ENCODE results near the gene PGA5. TPM values are rescaled to one million over a fixed set of nuclear protein-coding genes. Genes with fewer than 3 reads are reported as not detected.
"Not testable (repeated sequence)": the region's sequence is repeated elsewhere in the genome, so short reads cannot be mapped to it uniquely, and the experiment has no call there.

Gene PGA5
- total RNA-seq (2014; rRNA removed; shearing (Covaris generic)) = not detected in 2 replicates

GRCh38 chr11:61240875-61241274 is at the start of gene PGA5:
Gene PGA5 (plus strand): TSS chr11:61241175. CDS start chr11:61241227, 52 bp downstream.
- DNase-seq (ENCODE audit: low spot score) = not testable (repeated sequence)

GRCh38 chr11:61193596-61193995 is 47.4 kb upstream of the PGA5 start:
- DNase-seq (ENCODE audit: low spot score) = no peak

GRCh38 chr11:61194169-61194671 is 46.8 kb upstream of the PGA5 start:
- no peak for DNase-seq (ENCODE audit: low spot score)

- DNase-seq (ENCODE audit: low spot score) = no peak
Observed at GRCh38 chr11:61194981-61195695, 45.8 kb upstream of the PGA5 start.

GRCh38 chr11:61195719-61196118 is 45.3 kb upstream of the PGA5 start:
- no peak for DNase-seq (ENCODE audit: low spot score)

GRCh38 chr11:61198361-61198760 is 42.6 kb upstream of the PGA5 start:
- DNase-seq (ENCODE audit: low spot score) = no peak

GRCh38 chr11:61198948-61199523 is 41.9 kb upstream of the PGA5 start:
- no peak for DNase-seq (ENCODE audit: low spot score)

- DNase-seq (ENCODE audit: low spot score) = no peak
Observed at GRCh38 chr11:61201476-61201875, 39.5 kb upstream of the PGA5 start.

GRCh38 chr11:61202950-61203746 is 37.8 kb upstream of the PGA5 start, which contains the start of gene PGA3:
Gene PGA3 (plus strand): TSS chr11:61203515. CDS start chr11:61203565, 50 bp downstream.
- DNase-seq (ENCODE audit: low spot score) = not testable (repeated sequence)

- not testable (repeated sequence) for DNase-seq (ENCODE audit: low spot score)
Observed at GRCh38 chr11:61203873-61204272, 37.1 kb upstream of the PGA5 start.

GRCh38 chr11:61204502-61205059 is 36.4 kb upstream of the PGA5 start:
- DNase-seq (ENCODE audit: low spot score) = not testable (repeated sequence)

GRCh38 chr11:61207636-61208310 is 33.2 kb upstream of the PGA5 start:
- DNase-seq (ENCODE audit: low spot score) = not testable (repeated sequence)

- DNase-seq (ENCODE audit: low spot score) = not testable (repeated sequence)
Observed at GRCh38 chr11:61210629-61211028, 30.3 kb upstream of the PGA5 start.

GRCh38 chr11:61211327-61211952 is 29.5 kb upstream of the PGA5 start:
- not testable (repeated sequence) for DNase-seq (ENCODE audit: low spot score)

- DNase-seq (ENCODE audit: low spot score) = not testable (repeated sequence)
Observed at GRCh38 chr11:61212202-61212601, 28.8 kb upstream of the PGA5 start.

- not testable (repeated sequence) for DNase-seq (ENCODE audit: low spot score)
Observed at GRCh38 chr11:61213711-61214324, 27.2 kb upstream of the PGA5 start.

GRCh38 chr11:61218306-61218705 is 22.7 kb upstream of the PGA5 start:
- DNase-seq (ENCODE audit: low spot score) = not testable (repeated sequence)

- not testable (repeated sequence) for DNase-seq (ENCODE audit: low spot score)
Observed at GRCh38 chr11:61219016-61219415, 22.0 kb upstream of the PGA5 start.

- DNase-seq (ENCODE audit: low spot score) = not testable (repeated sequence)
Observed at GRCh38 chr11:61222047-61222446, 18.9 kb upstream of the PGA5 start, which contains the start of gene PGA4. Gene PGA4 (plus strand): TSS chr11:61222347. CDS start chr11:61222401, 54 bp downstream.

- DNase-seq (ENCODE audit: low spot score) = not testable (repeated sequence)
Observed at GRCh38 chr11:61222692-61223091, 18.3 kb upstream of the PGA5 start.
